HEK293 (cell line): Measurements from ENCODE around the gene KCNMB2.

Source experiments
- CTCF ChIP-seq: fragments of 450-650 bp; formaldehyde crosslinking; IDR thresholded peaks from 2 replicates; pipeline ENCODE4 v1.5.1; 2016; ENCODE audit warnings: missing biosample characterization, missing genetic modification characterization
- SALL2 ChIP-seq: fragments of 450-650 bp; formaldehyde crosslinking; IDR thresholded peaks from 2 replicates; pipeline ENCODE4 v1.5.0; 2017; ENCODE audit warnings: missing biosample characterization, mild to moderate bottlenecking, missing genetic modification characterization, borderline replicate concordance
- ZBTB1 ChIP-seq: fragments of 450-650 bp; formaldehyde crosslinking; IDR thresholded peaks from 2 replicates; pipeline ENCODE4 v1.5.1; 2016; ENCODE audit warnings: missing biosample characterization, missing genetic modification characterization
- ZBTB11 ChIP-seq: fragments of 450-650 bp; formaldehyde crosslinking; conservative IDR thresholded peaks from 2 replicates; pipeline ENCODE4 v1.5.1; 2016; ENCODE audit warnings: low read depth, missing biosample characterization, missing genetic modification characterization
- ZBTB44 ChIP-seq: fragments of 450-650 bp; IDR thresholded peaks from 2 replicates; pipeline ENCODE4 v1.5.1; 2018; ENCODE audit warnings: missing biosample characterization, mild to moderate bottlenecking, missing genetic modification characterization
- ZNF558 ChIP-seq: fragments of 450-650 bp; formaldehyde crosslinking; IDR thresholded peaks from 2 replicates; pipeline ENCODE4 v1.5.1; 2016; ENCODE audit warnings: missing biosample characterization, missing genetic modification characterization
- ZNF785 ChIP-seq: fragments of 450-650 bp; formaldehyde crosslinking; IDR thresholded peaks from 2 replicates; pipeline ENCODE4 v1.5.1; 2016; ENCODE audit warnings: missing biosample characterization, missing genetic modification characterization

GRCh38 chr3:178749471-178749870, 213.2 kb downstream of the KCNMB2 start:
- TF ChIP-seq ZNF558 (tag by site-specific recombination) (no peak), SALL2 (tag by site-specific recombination) (no peak), ZNF785 (no peak), CTCF (no peak), ZBTB1 (tag by site-specific recombination) (no peak), ZBTB11 (tag by site-specific recombination) (no peak), ZBTB44 (no peak)
